Gastrocnemius medialis (tissue), 4 donors: ENCODE results near the gene DNASE1L3. TPM values are rescaled to one million over a fixed set of nuclear protein-coding genes. Genes with fewer than 3 reads are reported as not detected.

Source experiments
- ATAC-seq, 2 donors: fragments of 150-250 bp; one replicate each; pipeline ENCODE4 v1.9.1; 2016
- DNase-seq, 2 donors: peaks; one replicate each; pipeline ENCODE4 v3.0.0-alpha.2; 2019
- H3K27ac ChIP-seq, 4 donors: fragments of 200-600 bp; sonication (generic); 1 replicate in 1 of 4; 2 replicates in 3 of 4; pipeline ENCODE4 v1.5.1; 2016 to 2018; ENCODE audit warnings: mild to moderate bottlenecking in 2 of 4, moderate library complexity in 1 of 4
- H3K27me3 ChIP-seq, 3 donors: fragments of 200-600 bp; sonication (generic) in 2 of 3; 1 replicate in 1 of 3; 2 replicates in 2 of 3; pipeline versions ENCODE4 v1.5.1 to v1.6.0; 2016 to 2019; ENCODE audit warnings: mild to moderate bottlenecking in 1 of 3, moderate library complexity in 1 of 3
- H3K36me3 ChIP-seq, 2 donors: fragments of 200-600 bp; sonication (generic) in 1 of 2; one replicate each; pipeline ENCODE4 v1.5.1; 2017 to 2018
- H3K4me1 ChIP-seq, 2 donors: fragments of 200-600 bp; sonication (generic) in 1 of 2; one replicate each; pipeline ENCODE4 v1.5.1; 2016 to 2017; ENCODE audit warnings: mild to moderate bottlenecking in 2 of 2
- H3K4me3 ChIP-seq, 4 donors: fragments of 200-600 bp; sonication (generic) in 3 of 4; 1 replicate in 1 of 4; 2 replicates in 3 of 4; pipeline ENCODE4 v1.5.1; 2016 to 2019; ENCODE audit warnings: mild to moderate bottlenecking in 2 of 4
- H3K9me3 ChIP-seq, 3 donors: fragments of 200-600 bp; sonication (generic) in 2 of 3; 1 replicate in 1 of 3; 2 replicates in 2 of 3; pipeline ENCODE4 v1.5.1; 2016 to 2019
- CTCF ChIP-seq, 5 experiments: fragments of 450-650 bp in 3 of 5; fragments of 200-600 bp in 2 of 5; sonication (generic) in 2 of 5; IDR thresholded peaks in 4 of 5; conservative IDR thresholded peaks in 1 of 5; 1 replicate in 4 of 5; 2 replicates in 1 of 5; pipeline ENCODE4 v1.5.1; 2016 to 2019; ENCODE audit warnings: antibody characterized with exemption in 5 of 5, mild to moderate bottlenecking in 3 of 5, moderate library complexity in 3 of 5
- POLR2A ChIP-seq, 2 donors: fragments of 450-650 bp; IDR thresholded peaks; one replicate each; pipeline ENCODE4 v1.6.1; 2017; ENCODE audit warnings: antibody characterized with exemption in 2 of 2, mild to moderate bottlenecking in 2 of 2, moderate library complexity in 2 of 2
- in situ Hi-C, 4 donors: fragments of 200-750 bp; cut with MboI; loops; one replicate each; pipeline versions ENCODE4 v1.15.0 to v1.8.0; 2017; ENCODE audit warnings: low sequenced_read_pairs in 4 of 4
- intact Hi-C: fragments of 100-400 bp; cut with DNase I; formaldehyde crosslinking; loops from one replicate; pipeline ENCODE4 v1.15.1; 2023; ENCODE audit warnings: low total_unique reads
- total RNA-seq, 4 donors: library from RNA; depleted of rRNA; stranded (reverse); fragments of >200 nt; gene quantifications; one replicate each; pipeline versions ENCODE4 v1.1.0 to v1.2.3, GENCODE V29; 2016

DNASE1L3 gene
- total RNA-seq, 4 donors from 2014 or later, result 0.29 to 0.42 TPM; not detected in 2

- Histone ChIP-seq H3K36me3 (no peaks in the 10 kb centered on the region), H3K4me3 (no peak overlapping the region), H3K9me3 (no peaks in the 10 kb centered on the region), H3K27me3 (no peaks in the 10 kb centered on the region), H3K27ac (peak overlapping the region in 3 of 4 donors; percentile 70 to 72 (median 72)), H3K4me1 (peaks cover 0 to 13% of the 10 kb centered on the region in 2 donors)
- ATAC-seq (no peak), DNase-seq (no peak)
- intact Hi-C loops (no loop called here), in situ Hi-C loops (no loop called here)
- TF ChIP-seq CTCF (IDR thresholded peaks at IDR 0.05 in 4 of 5, conservative IDR thresholded peaks at IDR 0.05 in 1 of 5), result no peak
- TF ChIP-seq POLR2A (IDR thresholded peaks at IDR 0.05), result no peak
Observed at GRCh38 chr3:58200121-58200709, 10.6 kb downstream of the DNASE1L3 start.

GRCh38 chr3:58198804-58199203 lies 12.0 kb downstream of the DNASE1L3 start:
- in situ Hi-C loops (loop anchor here in 1 of 4 donors (25.0 kb wide), 1 partner anchor 338 kb away; the partner anchor contains the start of gene ACOX2), intact Hi-C loops (no loop called here)
- DNase-seq (no peak), ATAC-seq (peak in 1 of 2 donors; percentile 39)
- TF ChIP-seq CTCF (IDR thresholded peaks at IDR 0.05 in 4 of 5, conservative IDR thresholded peaks at IDR 0.05 in 1 of 5), result no peak
- TF ChIP-seq POLR2A (IDR thresholded peaks at IDR 0.05), result no peak
- peaks cover 0 to 13% of the 10 kb centered on the region in 2 donors for H3K4me1 ChIP-seq
- H3K27me3 ChIP-seq, result no peaks in the 10 kb centered on the region
- peak overlapping the region; percentile 60 to 72 (median 71) for H3K27ac ChIP-seq
- no peaks in the 10 kb centered on the region for H3K9me3 ChIP-seq
- no peak overlapping the region for H3K4me3 ChIP-seq
- H3K36me3 ChIP-seq, result no peaks in the 10 kb centered on the region

- no peak for ATAC-seq
- no peaks in the 10 kb centered on the region for H3K9me3 ChIP-seq
- no peak for DNase-seq
- H3K27me3 ChIP-seq, result no peaks in the 10 kb centered on the region
- intact Hi-C loops, result no loop called here
- in situ Hi-C loops, result loop anchor here in 1 of 4 donors (25.0 kb wide), 1 partner anchor 339 kb away; the partner anchor contains the start of gene ACOX2
- H3K27ac ChIP-seq, result peak overlapping the region; percentile 40 to 71 (median 55)
- H3K36me3 ChIP-seq, result no peaks in the 10 kb centered on the region
- H3K4me1 ChIP-seq, result peaks cover 0 to 13% of the 10 kb centered on the region in 2 donors
- H3K4me3 ChIP-seq, result no peak overlapping the region
- TF ChIP-seq CTCF (IDR thresholded peaks at IDR 0.05 in 4 of 5, conservative IDR thresholded peaks at IDR 0.05 in 1 of 5) (no peak), POLR2A (IDR thresholded peaks at IDR 0.05) (no peak)
Observed at GRCh38 chr3:58198362-58198761, 12.4 kb downstream of the DNASE1L3 start.

- intact Hi-C loops, result no loop called here
- H3K4me3 ChIP-seq, result no peak overlapping the region
- no peak for DNase-seq
- no peaks in the 10 kb centered on the region for H3K27me3 ChIP-seq
- TF ChIP-seq POLR2A (IDR thresholded peaks at IDR 0.05), result no peak
- TF ChIP-seq CTCF (IDR thresholded peaks at IDR 0.05 in 4 of 5, conservative IDR thresholded peaks at IDR 0.05 in 1 of 5), result no peak
- H3K36me3 ChIP-seq, result no peaks in the 10 kb centered on the region
- peaks cover 0 to 13% of the 10 kb centered on the region in 2 donors for H3K4me1 ChIP-seq
- peak overlapping the region; percentile 40 to 71 (median 55) for H3K27ac ChIP-seq
- in situ Hi-C loops, result loop anchor here in 1 of 4 donors (25.0 kb wide), 1 partner anchor 340 kb away; the partner anchor contains the start of gene ACOX2
- no peaks in the 10 kb centered on the region for H3K9me3 ChIP-seq
- no peak for ATAC-seq
Observed at GRCh38 chr3:58197588-58197987, 13.2 kb downstream of the DNASE1L3 start.
